GM19238 (cell line): ENCODE data around the gene SGTB.
"Not testable (repeated sequence)": the region's sequence is repeated elsewhere in the genome, so short reads cannot be mapped to it uniquely, and the experiment has no call there.

Experiments used
- DNase-seq: peaks from one replicate; pipeline ENCODE4 v3.0.0; 2011; ENCODE audit warnings: low spot score; ENCODE audit not compliant: insufficient read length

Gene SGTB

GRCh38 chr5:65734196-65734775 lies 12.4 kb upstream of the SGTB start:
- DNase-seq: not testable (repeated sequence)

- not testable (repeated sequence) for DNase-seq
Observed at GRCh38 chr5:65732046-65732445, 10.1 kb upstream of the SGTB start.

- DNase-seq: no peak
Observed at GRCh38 chr5:65730910-65731309, 9.0 kb upstream of the SGTB start.

- no peak for DNase-seq
Observed at GRCh38 chr5:65728218-65728617, 6.3 kb upstream of the SGTB start.

- no peak for DNase-seq
Observed at GRCh38 chr5:65727491-65728156, 5.7 kb upstream of the SGTB start.

GRCh38 chr5:65722575-65723403 lies 880 bp upstream of the SGTB start:
- DNase-seq: peak; percentile 4

- DNase-seq: peak; percentile 10
Observed at GRCh38 chr5:65721050-65721719, 724 bp downstream of the SGTB start.

GRCh38 chr5:65718576-65719310 lies 3.2 kb downstream of the SGTB start:
- no peak for DNase-seq

- no peak for DNase-seq
Observed at GRCh38 chr5:65708145-65708544, 13.8 kb downstream of the SGTB start.

GRCh38 chr5:65707663-65708062 lies 14.2 kb downstream of the SGTB start:
- no peak for DNase-seq

- no peak for DNase-seq
Observed at GRCh38 chr5:65704621-65705239, 17.2 kb downstream of the SGTB start.

- DNase-seq: no peak
Observed at GRCh38 chr5:65702036-65702435, 19.9 kb downstream of the SGTB start.

GRCh38 chr5:65699338-65699737 lies 22.6 kb downstream of the SGTB start:
- no peak for DNase-seq

GRCh38 chr5:65696892-65697291 lies 25.0 kb downstream of the SGTB start:
- DNase-seq: no peak

GRCh38 chr5:65695896-65696295 lies 26.0 kb downstream of the SGTB start:
- DNase-seq: no peak

- no peak for DNase-seq
Observed at GRCh38 chr5:65695162-65695755, 26.6 kb downstream of the SGTB start.

- no peak for DNase-seq
Observed at GRCh38 chr5:65693121-65693520, 28.8 kb downstream of the SGTB start.

- DNase-seq: no peak
Observed at GRCh38 chr5:65682148-65682547, 39.8 kb downstream of the SGTB start.

- not testable (repeated sequence) for DNase-seq
Observed at GRCh38 chr5:65676056-65676455, 45.9 kb downstream of the SGTB start.

GRCh38 chr5:65674749-65675148 lies 47.2 kb downstream of the SGTB start:
- DNase-seq: no peak
